K562 (cell line): Measurements from ENCODE around the gene SRSF6. TPM values are rescaled to one million over a fixed set of nuclear protein-coding genes. Genes with fewer than 3 reads are reported as not detected.
A peak's percentile ranks its signal among the peaks of the same experiment; 100 is the strongest.

Experiments
- ATAC-seq: fragments of 200-7000 bp; cut with Tn5 transposase; 3 replicates; pipeline ENCODE4 v1.9.1; 2020; ENCODE audit warnings: moderate library complexity
- BruUV-seq: library from RNA; stranded (reverse); fragments of 400-500 nt; replicated peaks from 2 replicates; lab custom pipeline; 2021; lab: Mats Ljungman, UMichigan
- CTCF ChIA-PET: fragments of 300-600 bp; formaldehyde crosslinking; extraction: SDS; loops from one replicate; lab custom pipeline; 2021; ENCODE audit warnings: low intra/inter-chr PET ratio; lab: Yijun Ruan, JAX
- POLR2A ChIA-PET: fragments of 300-600, 350-650 bp; sonication (Branson Sonifier 250); formaldehyde crosslinking; extraction: SDS; loops from one replicate; lab custom pipeline; 2021; ENCODE audit warnings: antibody characterized with exemption, inconsistent platforms; lab: Yijun Ruan, JAX
- DNase-seq, 4 experiments: peaks; one replicate each; pipeline versions ENCODE4 v3.0.0 to v3.0.0-alpha.2; 2011 to 2018; ENCODE audit warnings: low spot score in 3 of 4, mixed read lengths in 3 of 4; ENCODE audit errors: extremely low read depth in 1 of 4
- FAIRE-seq: peaks from 2 replicates; lab custom pipeline; 2011; peaks lifted over from hg19 to GRCh38; lab: Jason Lieb, UNC
- H2AFZ ChIP-seq: 2 replicates; pipeline ENCODE4 v1.6.0; 2011; ENCODE audit warnings: low read depth, low read length, control low read depth, inconsistent platforms
- H3K27ac ChIP-seq: fragments of 200-600 bp; 3 replicates; pipeline ENCODE4 v1.8.0; 2011; ENCODE audit warnings: low read depth, mild to moderate bottlenecking, control low read depth, inconsistent platforms, low read length, moderate library complexity, mixed read lengths; ENCODE audit errors: extremely low read depth
- H3K27me3 ChIP-seq, 2 experiments: fragments of 300-600 bp in 1 of 2; 2 replicates in 1 of 2; 3 replicates in 1 of 2; pipeline versions ENCODE4 v1.6.0 to v1.8.0; 2011; ENCODE audit warnings: inconsistent platforms in 2 of 2, low read length in 2 of 2, mild to moderate bottlenecking in 1 of 2, mixed read lengths in 1 of 2, moderate library complexity in 1 of 2; ENCODE audit not compliant: control insufficient read depth in 2 of 2, insufficient read depth in 2 of 2
- H3K36me3 ChIP-seq: fragments of 300-600 bp; 3 replicates; pipeline ENCODE4 v1.8.0; 2011; ENCODE audit warnings: mild to moderate bottlenecking, low read length, inconsistent platforms; ENCODE audit not compliant: control insufficient read depth, insufficient read depth
- H3K4me1 ChIP-seq, 2 experiments: fragments of 200-600 bp in 1 of 2; replicated peaks in 1 of 2; 2 replicates in 1 of 2; 3 replicates in 1 of 2; pipeline versions ENCODE4 v1.5.1 to v1.8.0; 2011; ENCODE audit warnings: inconsistent platforms in 2 of 2, low read length in 2 of 2, mild to moderate bottlenecking in 1 of 2, mixed read lengths in 1 of 2, moderate library complexity in 1 of 2; ENCODE audit not compliant: control insufficient read depth in 2 of 2, insufficient read depth in 2 of 2
- H3K4me2 ChIP-seq: 2 replicates; pipeline ENCODE4 v1.6.1; 2011; ENCODE audit warnings: low read length, control low read depth, inconsistent platforms, mixed read lengths; ENCODE audit not compliant: insufficient read depth
- H3K4me3 ChIP-seq: fragments of 200-600 bp; sonication (generic), shearing (Covaris generic); 2 replicates; pipeline ENCODE4 v1.5.1; 2016; ENCODE audit warnings: control low read depth, inconsistent platforms
- H3K79me2 ChIP-seq: fragments of 200-600 bp; 3 replicates; pipeline ENCODE4 v1.8.0; 2011; ENCODE audit warnings: low read length, inconsistent platforms; ENCODE audit not compliant: control insufficient read depth, insufficient read depth
- H3K9ac ChIP-seq, 2 experiments: 2 replicates each; pipeline versions ENCODE4 v1.6.0 to v1.6.1; 2011; ENCODE audit warnings: low read depth in 2 of 2, low read length in 2 of 2, control low read depth in 1 of 2, inconsistent platforms in 1 of 2, mild to moderate bottlenecking in 1 of 2, mixed read lengths in 1 of 2; ENCODE audit not compliant: insufficient read depth in 1 of 2
- H3K9me1 ChIP-seq: one replicate; pipeline ENCODE4 v1.6.0; 2011; ENCODE audit warnings: inconsistent platforms, mild to moderate bottlenecking, low read length, moderate library complexity; ENCODE audit not compliant: control insufficient read depth, insufficient read depth
- H3K9me3 ChIP-seq: replicated peaks from 2 replicates; pipeline ENCODE4 v1.5.1; 2011; ENCODE audit warnings: low read depth, low read length, inconsistent platforms; ENCODE audit not compliant: control insufficient read depth, insufficient read depth
- H4K20me1 ChIP-seq: replicated peaks from 2 replicates; pipeline ENCODE4 v1.6.1; 2011; ENCODE audit warnings: low read length, inconsistent platforms, mixed read lengths; ENCODE audit not compliant: control insufficient read depth, insufficient read depth
- ASH1L ChIP-seq: fragments of 450-650 bp; IDR thresholded peaks from 2 replicates; pipeline ENCODE4 v1.6.1; 2018; ENCODE audit warnings: borderline replicate concordance, mild to moderate bottlenecking, low read depth; ENCODE audit not compliant: partially characterized antibody
- CC2D1A ChIP-seq: fragments of 450-650 bp; IDR thresholded peaks from 2 replicates; pipeline ENCODE4 v1.6.1; 2017; ENCODE audit warnings: mild to moderate bottlenecking
- FOS ChIP-seq: IDR thresholded peaks from 3 replicates; pipeline ENCODE4 v1.6.1; 2011; ENCODE audit not compliant: insufficient read length; ENCODE audit errors: extremely low read depth
- NFE2L1 ChIP-seq: fragments of 450-650 bp; IDR thresholded peaks from 2 replicates; pipeline ENCODE4 v1.6.1; 2016; ENCODE audit warnings: missing genetic modification characterization, low read depth, mild to moderate bottlenecking, missing compliant biosample characterization, moderate library complexity, borderline replicate concordance
- NFYB ChIP-seq: IDR thresholded peaks from 2 replicates; pipeline ENCODE4 v1.6.1; 2011; ENCODE audit warnings: mild to moderate bottlenecking, moderate library complexity; ENCODE audit not compliant: insufficient read length; ENCODE audit errors: extremely low read depth
- PYGO2 ChIP-seq: fragments of 450-650 bp; IDR thresholded peaks from 2 replicates; pipeline ENCODE4 v1.6.1; 2016; ENCODE audit warnings: mild to moderate bottlenecking, missing genetic modification characterization, moderate library complexity, missing compliant biosample characterization
- RBM25 ChIP-seq: fragments of 200-400 bp; formaldehyde crosslinking; IDR thresholded peaks from 2 replicates; pipeline ENCODE4 v1.6.1; 2018; ENCODE audit warnings: low read length, low read depth, moderate library complexity; ENCODE audit not compliant: severe bottlenecking
- TAF7 ChIP-seq: fragments of 450-650 bp; IDR thresholded peaks from 2 replicates; pipeline ENCODE4 v1.6.1; 2016; ENCODE audit warnings: missing genetic modification characterization, missing compliant biosample characterization
- ZFP91 ChIP-seq: sonication (generic); formaldehyde crosslinking; IDR thresholded peaks from 2 replicates; pipeline ENCODE4 v1.8.0; 2022; ENCODE audit warnings: mild to moderate bottlenecking, missing genetic modification reagents
- ZKSCAN3 ChIP-seq: fragments of 250-450 bp; sonication (Bioruptor Pico); IDR thresholded peaks from 2 replicates; pipeline ENCODE4 v1.4.0; 2020
- ZNF12 ChIP-seq: sonication (generic); formaldehyde crosslinking; IDR thresholded peaks from 2 replicates; pipeline ENCODE4 v1.4.0; 2020; ENCODE audit warnings: mild to moderate bottlenecking, missing genetic modification reagents
- WGBS: fragments of 100-300 bp; shearing (Covaris generic); methylation state at CpG from one replicate; pipeline ENCODE4 v1.1.6; 2016; ENCODE audit warnings: low coverage, mixed read lengths; ENCODE audit not compliant: insufficient coverage; ENCODE audit errors: missing lambda C conversion rate; 5-methylcytosine and 5-hydroxymethylcytosine counted together
- in situ Hi-C: fragments of 300-500 bp; cut with MboI; formaldehyde crosslinking; loops from 4 replicates; pipeline ENCODE4 v1.15.0; 2018; ENCODE audit warnings: inconsistent platforms, mixed read lengths
- intact Hi-C: fragments of 100-400 bp; cut with micrococcal nuclease; formaldehyde crosslinking; loops from 2 replicates; pipeline ENCODE4 v1.14.2; 2022
- polyA plus RNA-seq, 8 experiments: library from polyadenylated mRNA; depleted of rRNA in 4 of 8; stranded (reverse) in 5 of 8; unstranded in 3 of 8; fragments of >200 nt; fragmentation: Nextera tagmentation in 2 of 8; fragmentation: Illumina TruSeq in 1 of 8; extraction: Ambion mirVana in 2 of 8; extraction: Trizol in 1 of 8; gene quantifications; 2 replicates each; pipeline versions ENCODE4 v1.2.1 to v1.2.3, GENCODE V29; 2011 to 2014; ENCODE audit warnings: inconsistent platforms in 1 of 8, missing spikeins in 1 of 8
- total RNA-seq, 7 experiments: library from RNA; depleted of rRNA in 6 of 7; stranded (reverse); fragments of >200 nt in 6 of 7; fragmentation: Illumina TruSeq in 2 of 7; extraction: Trizol in 2 of 7; gene quantifications; 2 replicates each; pipeline versions ENCODE4 v1.2.1 to v1.2.3, GENCODE V29; 2011 to 2021; ENCODE audit warnings: low replicate concordance in 1 of 7
- TF ChIP-seq, protein P1 (sequence below): IDR thresholded peaks from 2 replicates; pipeline ENCODE4 v1.6.1; 2011; ENCODE audit warnings: borderline replicate concordance, low read depth, mild to moderate bottlenecking, moderate library complexity, low read length; ENCODE audit not compliant: insufficient read depth, poor library complexity, severe bottlenecking
- TF ChIP-seq, protein P2 (sequence below): fragments of 450-650 bp; IDR thresholded peaks from 2 replicates; pipeline ENCODE4 v1.6.1; 2016; ENCODE audit warnings: mild to moderate bottlenecking

SRSF6 gene
- total and polyA plus RNA-seq, 9 of the 15 experiments (the other 6 are each of a cell fraction or from before 2014, with no cell fraction given) = 52.4 to 165 (median 117) TPM

GRCh38 chr20:43456809-43457639, 672 bp upstream of the SRSF6 start:
- DNase-seq (peak; percentile 69 to 94 (median 86)), ATAC-seq (peak; percentile 86), FAIRE-seq (peak; percentile 89)
- TSS peak; percentile 93 for BruUV-seq
- peaks cover 38% of the 10 kb centered on the region for H3K79me2 ChIP-seq
- no peaks in the 10 kb centered on the region for H3K27me3 ChIP-seq
- CTCF ChIA-PET = no interaction called here
- in situ Hi-C loops = loop anchor here (10.0 kb wide), 1 partner anchor 238 kb away; no protein-coding TSS in a partner anchor
- H3K9ac ChIP-seq = peak overlapping the region; percentile 100
- intact Hi-C loops = loop anchor here (5.0 to 10.0 kb wide), 2 partner anchors 60 to 268 kb away; partner anchors contain the start of gene GTSF1L
- H3K4me2 ChIP-seq = peak overlapping the region; percentile 85
- peaks cover 33% of the 10 kb centered on the region for H3K36me3 ChIP-seq
- peak overlapping the region; percentile 100 for H3K27ac ChIP-seq
- peaks cover 7 to 8% of the 10 kb centered on the region in 2 experiments; a peak in 4 of 5 replicates for H3K4me1 ChIP-seq
- H3K4me3 ChIP-seq = peak overlapping the region; percentile 92
- peaks cover 10% of the 10 kb centered on the region; the same call in 1 of the 2 replicates for H4K20me1 ChIP-seq
- no peaks in the 10 kb centered on the region for H3K9me1 ChIP-seq
- H3K9me3 ChIP-seq = 0 out of 2 replicates have a peak, but pooled peaks cover 3% of the 10 kb centered on the region
- POLR2A ChIA-PET = interaction anchor here (0.6 to 3.5 kb wide), 40 partner anchors 8 to 1005 kb away, joined by 3 to 34 read pairs (median 4); partner anchors contain the start of genes IFT52 and L3MBTL1
- WGBS = 3% methylated on average over 46 of the region's 53 CpGs
- peak overlapping the region; percentile 98 for H2AFZ ChIP-seq
- peak; percentile 67 for TF ChIP-seq RBM25
- TF ChIP-seq ZKSCAN3 (CRISPR knock-in tag) = peak; percentile 60; the same call in 1 of the 2 replicates
- TF ChIP-seq CC2D1A = peak; percentile 52; the same call in 1 of the 2 replicates
- peak; percentile 77 for TF ChIP-seq NFYB
- TF ChIP-seq, protein P1, sequence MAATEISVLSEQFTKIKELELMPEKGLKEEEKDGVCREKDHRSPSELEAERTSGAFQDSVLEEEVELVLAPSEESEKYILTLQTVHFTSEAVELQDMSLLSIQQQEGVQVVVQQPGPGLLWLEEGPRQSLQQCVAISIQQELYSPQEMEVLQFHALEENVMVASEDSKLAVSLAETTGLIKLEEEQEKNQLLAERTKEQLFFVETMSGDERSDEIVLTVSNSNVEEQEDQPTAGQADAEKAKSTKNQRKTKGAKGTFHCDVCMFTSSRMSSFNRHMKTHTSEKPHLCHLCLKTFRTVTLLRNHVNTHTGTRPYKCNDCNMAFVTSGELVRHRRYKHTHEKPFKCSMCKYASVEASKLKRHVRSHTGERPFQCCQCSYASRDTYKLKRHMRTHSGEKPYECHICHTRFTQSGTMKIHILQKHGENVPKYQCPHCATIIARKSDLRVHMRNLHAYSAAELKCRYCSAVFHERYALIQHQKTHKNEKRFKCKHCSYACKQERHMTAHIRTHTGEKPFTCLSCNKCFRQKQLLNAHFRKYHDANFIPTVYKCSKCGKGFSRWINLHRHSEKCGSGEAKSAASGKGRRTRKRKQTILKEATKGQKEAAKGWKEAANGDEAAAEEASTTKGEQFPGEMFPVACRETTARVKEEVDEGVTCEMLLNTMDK = no peak
- TF ChIP-seq ZNF12 = no peak
- peak; percentile 76 for TF ChIP-seq FOS
- TF ChIP-seq ASH1L = peak; percentile 67
- TF ChIP-seq, protein P2, sequence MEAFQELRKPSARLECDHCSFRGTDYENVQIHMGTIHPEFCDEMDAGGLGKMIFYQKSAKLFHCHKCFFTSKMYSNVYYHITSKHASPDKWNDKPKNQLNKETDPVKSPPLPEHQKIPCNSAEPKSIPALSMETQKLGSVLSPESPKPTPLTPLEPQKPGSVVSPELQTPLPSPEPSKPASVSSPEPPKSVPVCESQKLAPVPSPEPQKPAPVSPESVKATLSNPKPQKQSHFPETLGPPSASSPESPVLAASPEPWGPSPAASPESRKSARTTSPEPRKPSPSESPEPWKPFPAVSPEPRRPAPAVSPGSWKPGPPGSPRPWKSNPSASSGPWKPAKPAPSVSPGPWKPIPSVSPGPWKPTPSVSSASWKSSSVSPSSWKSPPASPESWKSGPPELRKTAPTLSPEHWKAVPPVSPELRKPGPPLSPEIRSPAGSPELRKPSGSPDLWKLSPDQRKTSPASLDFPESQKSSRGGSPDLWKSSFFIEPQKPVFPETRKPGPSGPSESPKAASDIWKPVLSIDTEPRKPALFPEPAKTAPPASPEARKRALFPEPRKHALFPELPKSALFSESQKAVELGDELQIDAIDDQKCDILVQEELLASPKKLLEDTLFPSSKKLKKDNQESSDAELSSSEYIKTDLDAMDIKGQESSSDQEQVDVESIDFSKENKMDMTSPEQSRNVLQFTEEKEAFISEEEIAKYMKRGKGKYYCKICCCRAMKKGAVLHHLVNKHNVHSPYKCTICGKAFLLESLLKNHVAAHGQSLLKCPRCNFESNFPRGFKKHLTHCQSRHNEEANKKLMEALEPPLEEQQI = no peak
- peak; percentile 26; the same call in 1 of the 2 replicates for TF ChIP-seq ZFP91 (CRISPR knock-in tag)
- TF ChIP-seq TAF7 (tag) = peak; percentile 67; the same call in 1 of the 2 replicates
- TF ChIP-seq NFE2L1 = no peak
- no peak for TF ChIP-seq PYGO2 (tag)
